Fibroblast of pulmonary artery (primary cell): ENCODE data around the gene NUP214.

Experiments used
- DNase-seq: peaks from one replicate; pipeline ENCODE4 v3.0.0-alpha.2; 2010; ENCODE audit warnings: low read depth
- H3K4me3 ChIP-seq: replicated peaks from 2 replicates; pipeline ENCODE4 v1.5.1; 2011; ENCODE audit warnings: low read depth, mild to moderate bottlenecking, control low read depth, low read length, moderate library complexity
- CTCF ChIP-seq: IDR thresholded peaks from 2 replicates; pipeline ENCODE4 v1.5.1; 2011; ENCODE audit warnings: mild to moderate bottlenecking, control low read depth, low read length, inconsistent platforms; ENCODE audit errors: missing control alignments

NUP214 gene

DNA sequence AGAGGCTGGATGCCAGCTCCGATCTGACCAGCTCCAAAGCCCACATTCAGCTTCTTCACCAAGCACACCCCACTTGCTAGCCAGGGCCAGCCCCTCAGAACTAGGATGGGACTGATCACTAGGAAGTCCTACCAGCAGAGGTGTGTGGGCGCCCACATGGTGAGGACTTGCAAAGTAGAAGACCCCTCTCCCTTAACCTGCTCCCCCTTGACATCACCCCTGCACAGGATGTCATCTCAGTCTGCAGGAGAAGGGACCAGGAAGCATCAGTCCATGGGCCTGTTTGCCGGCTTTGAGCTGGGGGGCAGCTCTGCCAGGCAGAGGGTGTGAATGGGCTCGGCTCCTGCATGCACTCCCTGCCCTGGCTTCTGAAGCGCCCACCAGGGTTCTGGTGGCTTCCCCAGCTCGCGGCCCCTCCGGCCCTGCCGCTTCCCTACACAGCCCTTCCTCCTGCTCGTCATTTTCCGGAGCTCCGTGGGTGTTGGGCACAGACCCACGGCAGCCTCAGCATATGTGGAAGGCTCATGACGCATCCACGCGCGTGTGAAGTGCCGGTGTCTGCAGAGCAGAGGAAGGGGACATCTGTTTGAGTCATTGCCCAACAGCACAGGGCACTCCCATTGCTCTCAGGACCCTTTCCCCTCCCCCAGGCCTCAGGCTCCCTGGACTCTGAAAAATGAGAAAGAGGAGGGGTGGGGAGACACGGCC lies 154.6 kb downstream of the NUP214 start:
- no peak for TF ChIP-seq CTCF
- H3K4me3 ChIP-seq: no peak overlapping the region
- no peak for DNase-seq

GRCh38 chr9:131280660-131281059 lies 155.3 kb downstream of the NUP214 start:
- DNase-seq: no peak
- TF ChIP-seq CTCF: no peak
- H3K4me3 ChIP-seq: no peak overlapping the region

- H3K4me3 ChIP-seq: no peak overlapping the region
- no peak for TF ChIP-seq CTCF
- no peak for DNase-seq
Measured at GRCh38 chr9:131281119-131281965, 156.0 kb downstream of the NUP214 start.

DNA sequence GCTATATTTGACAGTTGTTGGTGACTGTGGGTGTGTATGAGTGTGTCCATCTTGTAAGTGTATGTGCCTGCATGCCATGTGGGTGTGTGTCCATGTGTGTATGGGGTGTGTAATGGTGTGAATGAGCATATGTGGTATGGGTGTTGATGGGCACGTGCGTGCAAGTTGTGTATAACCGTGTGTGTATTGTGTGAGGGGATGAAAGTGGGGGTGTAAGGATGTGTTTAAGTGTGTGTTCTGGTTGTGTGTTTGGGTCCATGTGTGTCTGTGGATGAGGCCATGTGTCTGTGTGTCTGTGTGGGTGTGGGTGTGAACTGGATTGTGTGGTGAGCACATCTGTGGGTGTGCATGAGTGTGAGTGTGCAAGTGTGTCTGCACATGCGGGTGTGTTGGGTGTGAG lies 156.8 kb downstream of the NUP214 start:
- no peak for TF ChIP-seq CTCF
- no peak overlapping the region for H3K4me3 ChIP-seq
- DNase-seq: no peak

- H3K4me3 ChIP-seq: no peak overlapping the region
- no peak for TF ChIP-seq CTCF
- DNase-seq: peak; percentile 12
Measured at GRCh38 chr9:131282688-131283422, 157.5 kb downstream of the NUP214 start.
